Sigmoid colon (tissue), 4 donors: ENCODE measurements around the gene FIBP.

Experiments used
- CTCF ChIP-seq, 4 experiments: fragments of 450-650 bp in 3 of 4; fragments of 200-600 bp in 1 of 4; IDR thresholded peaks; one replicate each; pipeline ENCODE4 v1.5.1; 2016 to 2019; ENCODE audit warnings: antibody characterized with exemption in 4 of 4, mild to moderate bottlenecking in 3 of 4, moderate library complexity in 2 of 4
- EP300 ChIP-seq, 4 donors: sonication (generic); formaldehyde crosslinking; IDR thresholded peaks; one replicate each; pipeline ENCODE4 v1.6.1; 2017; ENCODE audit warnings: antibody characterized with exemption in 4 of 4

GRCh38 chr11:65857500-65857852 is 30.8 kb downstream of the FIBP start:
- no peak for TF ChIP-seq EP300 (IDR thresholded peaks at IDR 0.05)
- TF ChIP-seq CTCF (IDR thresholded peaks at IDR 0.05) = no peak
